ENCODE results near the gene ZNF207.

GRCh38 chr17:32348483-32348800 is 1.5 kb upstream of the ZNF207 start:
- TF ChIP-seq REST (IDR thresholded peaks at IDR 0.05; ENCODE audit: low read depth) (no peak), CEBPB (IDR thresholded peaks at IDR 0.05) (no peak), CREB1 (IDR thresholded peaks at IDR 0.05; ENCODE audit: low read depth) (no peak), ZBTB7A (IDR thresholded peaks at IDR 0.05; ENCODE audit: low read depth) (no peak), EP300 (IDR thresholded peaks at IDR 0.05; ENCODE audit: borderline replicate concordance) (no peak), MAX (IDR thresholded peaks at IDR 0.05) (no peak), NFIC (IDR thresholded peaks at IDR 0.05) (no peak), EGR1 (IDR thresholded peaks at IDR 0.05) (no peak)

All from Ishikawa (cell line).